Body of pancreas (tissue), 4 donors: ENCODE results near the gene BCAP29. TPM values are rescaled to one million over a fixed set of nuclear protein-coding genes. Genes with fewer than 3 reads are reported as not detected.
"Not testable (repeated sequence)": the region's sequence is repeated elsewhere in the genome, so short reads cannot be mapped to it uniquely, and the experiment has no call there.

ENCODE experiments used
- ATAC-seq: fragments of 150-250 bp; one replicate; pipeline ENCODE4 v1.9.1; 2016
- DNase-seq, 4 donors: peaks; one replicate each; pipeline ENCODE4 v3.0.0-alpha.2; 2019
- H3K27ac ChIP-seq, 4 donors: fragments of 200-600 bp; sonication (generic); 1 replicate in 3 of 4; 2 replicates in 1 of 4; pipeline versions ENCODE4 v1.5.1 to v1.6.1; 2016 to 2019; ENCODE audit warnings: mild to moderate bottlenecking in 1 of 4, mixed read lengths in 1 of 4, moderate library complexity in 1 of 4
- H3K27me3 ChIP-seq, 2 donors: fragments of 200-600 bp; sonication (generic); one replicate each; pipeline ENCODE4 v1.6.0; 2016; ENCODE audit warnings: mild to moderate bottlenecking in 1 of 2
- H3K36me3 ChIP-seq, 2 donors: fragments of 200-600 bp; sonication (generic); replicated peaks in 1 of 2; 2 replicates each; pipeline ENCODE4 v1.5.1; 2016; ENCODE audit warnings: low read depth in 2 of 2; ENCODE audit not compliant: insufficient read depth in 1 of 2
- H3K4me1 ChIP-seq: fragments of 200-600 bp; sonication (generic); one replicate; pipeline ENCODE4 v1.6.0; 2016
- H3K4me3 ChIP-seq, 2 donors: fragments of 200-600 bp; sonication (generic); 1 replicate in 1 of 2; 2 replicates in 1 of 2; pipeline ENCODE4 v1.5.1; 2016 to 2019
- H3K9me3 ChIP-seq, 3 donors: fragments of 200-600 bp; sonication (generic); 1 replicate in 2 of 3; 2 replicates in 1 of 3; pipeline ENCODE4 v1.5.1; 2016
- CTCF ChIP-seq, 7 experiments: fragments of 450-650 bp in 4 of 7; fragments of 200-600 bp in 3 of 7; sonication (generic) in 3 of 7; IDR thresholded peaks; one replicate each; pipeline ENCODE4 v1.5.1; 2016 to 2019; ENCODE audit warnings: antibody characterized with exemption in 7 of 7
- POLR2A ChIP-seq, 3 donors: fragments of 450-650 bp; IDR thresholded peaks; one replicate each; pipeline ENCODE4 v1.6.1; 2016; ENCODE audit warnings: antibody characterized with exemption in 3 of 3, mild to moderate bottlenecking in 2 of 3
- WGBS, 2 donors: methylation state at CpG; one replicate each; pipeline ENCODE4 v1.1.5; 2017; 5-methylcytosine and 5-hydroxymethylcytosine counted together
- intact Hi-C: fragments of 100-400 bp; cut with DNase I; formaldehyde crosslinking; loops from one replicate; pipeline ENCODE4 v1.15.1; 2023
- total RNA-seq, 2 donors: library from RNA; depleted of rRNA; stranded (reverse); fragments of >200 nt; gene quantifications; one replicate each; pipeline ENCODE4 v1.1.0, GENCODE V29; 2016

Gene BCAP29
- total RNA-seq, 2 donors from 2014 or later = 20.8 to 37.9 TPM

GRCh38 chr7:107631588-107632491, 51.8 kb downstream of the BCAP29 start:
- WGBS, 2 donors = 89 to 94% methylated on average over 10 to 12 of the region's 12 CpGs
- no peak for DNase-seq
- ATAC-seq = no peak
- no peaks in the 10 kb centered on the region for H3K27me3 ChIP-seq
- intact Hi-C loops = no loop called here
- H3K4me3 ChIP-seq = no peak overlapping the region
- no peaks in the 10 kb centered on the region for H3K4me1 ChIP-seq
- H3K36me3 ChIP-seq = no peaks in the 10 kb centered on the region
- TF ChIP-seq POLR2A (IDR thresholded peaks at IDR 0.05) (no peak), CTCF (IDR thresholded peaks at IDR 0.05) (no peak)
- H3K27ac ChIP-seq = no peak overlapping the region
- H3K9me3 ChIP-seq = no peaks in the 10 kb centered on the region

GRCh38 chr7:107632492-107632865, 52.4 kb downstream of the BCAP29 start:
- Histone ChIP-seq H3K9me3 (no peaks in the 10 kb centered on the region), H3K4me1 (no peaks in the 10 kb centered on the region), H3K27ac (no peak overlapping the region), H3K4me3 (no peak overlapping the region), H3K36me3 (no peaks in the 10 kb centered on the region), H3K27me3 (no peaks in the 10 kb centered on the region)
- ATAC-seq (no peak), DNase-seq (no peak)
- 85 to 94% methylated on average over 2 of the region's 2 CpGs for WGBS, 2 donors
- TF ChIP-seq POLR2A (IDR thresholded peaks at IDR 0.05) = no peak
- TF ChIP-seq CTCF (IDR thresholded peaks at IDR 0.05) = no peak
- intact Hi-C loops = no loop called here

GRCh38 chr7:107638594-107638993, 58.5 kb downstream of the BCAP29 start:
- no peak for DNase-seq
- intact Hi-C loops = no loop called here
- 78 to 90% methylated on average over 1 of the region's 1 CpG for WGBS, 2 donors
- no peaks in the 10 kb centered on the region for H3K27me3 ChIP-seq
- H3K27ac ChIP-seq = no peak overlapping the region
- H3K36me3 ChIP-seq = no peaks in the 10 kb centered on the region
- H3K9me3 ChIP-seq = no peaks in the 10 kb centered on the region
- no peak for TF ChIP-seq POLR2A (IDR thresholded peaks at IDR 0.05)
- no peak for TF ChIP-seq CTCF (IDR thresholded peaks at IDR 0.05)
- ATAC-seq = no peak
- H3K4me3 ChIP-seq = no peak overlapping the region
- H3K4me1 ChIP-seq = no peaks in the 10 kb centered on the region

GRCh38 chr7:107639070-107639469, 59.0 kb downstream of the BCAP29 start:
- H3K4me3 ChIP-seq, ATAC-seq, H3K4me1 ChIP-seq, H3K9me3 ChIP-seq, intact Hi-C loops, H3K36me3 ChIP-seq, H3K27ac ChIP-seq, DNase-seq, H3K27me3 ChIP-seq: not testable (repeated sequence)
- WGBS, 2 donors = 90 to 91% methylated on average over 2 of the region's 2 CpGs

- ATAC-seq (no peak), DNase-seq (no peak)
- Histone ChIP-seq H3K27ac (no peak overlapping the region), H3K4me1 (no peaks in the 10 kb centered on the region), H3K36me3 (no peaks in the 10 kb centered on the region), H3K27me3 (no peaks in the 10 kb centered on the region), H3K4me3 (no peak overlapping the region), H3K9me3 (no peaks in the 10 kb centered on the region)
- intact Hi-C loops = no loop called here
- no peak for TF ChIP-seq POLR2A (IDR thresholded peaks at IDR 0.05)
- TF ChIP-seq CTCF (IDR thresholded peaks at IDR 0.05) = no peak
- 76 to 100% methylated on average over 1 of the region's 1 CpG for WGBS, 2 donors
These were observed 61.6 kb downstream of the BCAP29 start for GRCh38 chr7:107641676-107642075.
